Amygdala (tissue), 56 donors: Measurements from ENCODE around the gene LOXHD1.

Experiments
- DNase-seq, 56 donors: peaks; one replicate each; lab custom pipeline; 2025; lab: John Stamatoyannopoulos, UW

The LOXHD1 gene

GRCh38 chr18:46460754-46461153 is 196.3 kb downstream of the LOXHD1 start:
- DNase-seq, result no peak

- DNase-seq, result no peak
These were observed 197.1 kb downstream of the LOXHD1 start for GRCh38 chr18:46459789-46460455.

- DNase-seq, result no peak
These were observed 198.5 kb downstream of the LOXHD1 start for GRCh38 chr18:46458472-46458871.

- no peak for DNase-seq
These were observed 200.3 kb downstream of the LOXHD1 start for GRCh38 chr18:46456691-46457090.

- DNase-seq, result no peak
These were observed 204.2 kb downstream of the LOXHD1 start for GRCh38 chr18:46452820-46453219.

- no peak for DNase-seq
These were observed 207.5 kb downstream of the LOXHD1 start for GRCh38 chr18:46449499-46449898.

GRCh38 chr18:46449033-46449432 is 208.0 kb downstream of the LOXHD1 start:
- no peak for DNase-seq

- no peak for DNase-seq
These were observed 208.7 kb downstream of the LOXHD1 start for GRCh38 chr18:46448347-46448746.

GRCh38 chr18:46447792-46448191 is 209.2 kb downstream of the LOXHD1 start:
- DNase-seq, result no peak

- DNase-seq, result no peak
These were observed 209.7 kb downstream of the LOXHD1 start for GRCh38 chr18:46447323-46447722.

GRCh38 chr18:46445522-46446313 is 211.3 kb downstream of the LOXHD1 start:
- DNase-seq, result no peak

- no peak for DNase-seq
These were observed 218.0 kb downstream of the LOXHD1 start for GRCh38 chr18:46439037-46439436.

- no peak for DNase-seq
These were observed 220.0 kb downstream of the LOXHD1 start for GRCh38 chr18:46437061-46437460.

- no peak for DNase-seq
These were observed 220.4 kb downstream of the LOXHD1 start for GRCh38 chr18:46436621-46437020.

GRCh38 chr18:46435031-46435430 is 222.0 kb downstream of the LOXHD1 start:
- no peak for DNase-seq

GRCh38 chr18:46434629-46435028 is 222.4 kb downstream of the LOXHD1 start:
- DNase-seq, result no peak

GRCh38 chr18:46433121-46433826 is 223.7 kb downstream of the LOXHD1 start:
- no peak for DNase-seq

GRCh38 chr18:46431522-46432171 is 225.4 kb downstream of the LOXHD1 start:
- DNase-seq, result no peak

- DNase-seq, result no peak
These were observed 227.3 kb downstream of the LOXHD1 start for GRCh38 chr18:46429649-46430224.

GRCh38 chr18:46429130-46429529 is 227.9 kb downstream of the LOXHD1 start:
- no peak for DNase-seq

GRCh38 chr18:46428368-46428767 is 228.7 kb downstream of the LOXHD1 start:
- DNase-seq, result no peak
